HG03159 (cell line): ENCODE data around the gene PXDN.

Experiments used
- ATAC-seq: cut with Tn5 transposase; IDR thresholded peaks from one replicate; pipeline ENCODE4 v1.9.1; 2021; ENCODE audit warnings: mild to moderate bottlenecking, moderate library complexity; ENCODE audit not compliant: unreplicated experiment

The PXDN gene

DNA sequence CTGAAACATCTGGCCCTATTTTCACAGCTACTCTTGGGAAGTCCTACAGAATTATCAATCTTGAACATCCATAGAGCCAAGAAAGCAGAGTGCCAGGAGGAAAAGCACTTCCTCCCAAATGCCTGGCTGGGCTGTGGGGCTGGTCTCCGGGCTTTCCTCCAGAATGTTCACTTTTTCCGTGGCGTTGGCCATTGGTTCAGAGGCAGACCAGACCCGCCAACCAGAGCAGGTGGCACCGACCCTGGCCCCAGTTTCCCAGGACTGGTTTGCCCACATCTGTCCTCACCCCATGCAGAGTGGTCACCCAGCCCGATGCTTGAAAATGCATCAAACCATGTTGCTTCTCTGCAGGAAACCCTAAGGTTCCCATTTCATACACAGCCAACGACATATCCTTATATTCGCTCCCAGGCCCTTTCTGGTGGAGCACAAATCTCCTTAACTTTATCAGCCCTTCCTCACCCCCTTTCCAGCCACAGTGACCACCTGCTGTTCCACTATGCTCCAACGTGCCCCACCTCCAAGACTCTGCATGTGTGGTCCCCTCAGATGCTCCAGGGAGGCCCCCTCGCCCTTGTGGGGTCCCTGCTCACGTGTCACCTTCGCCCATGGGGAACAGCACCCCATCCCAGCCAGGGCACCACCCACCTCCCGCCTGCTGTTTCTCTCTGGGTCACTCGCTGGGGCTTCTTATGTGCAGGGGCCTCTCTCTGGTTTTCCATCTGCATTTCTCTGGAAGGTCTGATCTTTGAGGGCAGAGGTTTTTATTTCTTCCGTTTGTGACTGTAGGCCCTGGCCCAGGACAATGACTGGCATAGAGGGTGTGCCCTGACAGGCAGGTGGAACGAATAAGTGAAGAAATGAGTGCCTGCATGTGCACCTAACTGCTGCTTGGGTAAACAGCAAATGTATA is 92.9 kb downstream of the PXDN start:
- no peak for ATAC-seq

DNA sequence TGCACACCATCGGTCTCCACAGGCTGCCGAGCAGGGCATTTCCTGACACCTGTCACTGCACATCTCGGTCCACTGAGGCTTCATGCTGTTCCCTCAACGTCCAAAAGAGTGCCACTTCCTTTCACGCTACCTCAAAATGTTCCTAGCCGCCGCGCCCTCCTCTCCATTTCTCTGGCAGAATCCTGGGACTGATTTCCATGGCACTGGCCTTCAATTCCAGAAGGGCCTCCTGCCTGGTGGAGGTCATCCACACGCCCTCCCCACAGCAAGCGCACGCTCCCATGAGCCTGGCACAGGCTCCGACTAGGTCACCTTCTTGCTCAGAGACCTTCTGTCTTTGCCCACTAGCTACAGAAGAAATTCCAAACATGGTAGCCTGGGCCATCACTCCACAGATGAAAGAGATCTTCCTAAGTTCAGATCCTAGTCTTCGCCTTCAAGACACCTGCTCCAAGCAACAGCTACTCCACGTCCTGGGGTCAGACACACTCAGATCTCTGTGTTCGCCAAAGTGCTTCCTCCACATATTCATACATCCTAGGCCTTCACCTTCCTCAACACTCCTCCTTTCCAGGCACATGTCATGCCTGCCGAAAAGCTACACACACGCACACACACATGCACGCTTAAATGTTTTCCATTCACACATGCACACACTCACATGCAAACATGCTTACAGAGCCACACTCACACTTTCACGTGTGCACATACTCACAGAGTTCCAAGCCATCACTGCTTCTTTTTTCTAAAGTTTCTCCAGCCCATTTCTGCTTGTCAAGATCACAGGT is 94.0 kb downstream of the PXDN start:
- ATAC-seq: no peak

DNA sequence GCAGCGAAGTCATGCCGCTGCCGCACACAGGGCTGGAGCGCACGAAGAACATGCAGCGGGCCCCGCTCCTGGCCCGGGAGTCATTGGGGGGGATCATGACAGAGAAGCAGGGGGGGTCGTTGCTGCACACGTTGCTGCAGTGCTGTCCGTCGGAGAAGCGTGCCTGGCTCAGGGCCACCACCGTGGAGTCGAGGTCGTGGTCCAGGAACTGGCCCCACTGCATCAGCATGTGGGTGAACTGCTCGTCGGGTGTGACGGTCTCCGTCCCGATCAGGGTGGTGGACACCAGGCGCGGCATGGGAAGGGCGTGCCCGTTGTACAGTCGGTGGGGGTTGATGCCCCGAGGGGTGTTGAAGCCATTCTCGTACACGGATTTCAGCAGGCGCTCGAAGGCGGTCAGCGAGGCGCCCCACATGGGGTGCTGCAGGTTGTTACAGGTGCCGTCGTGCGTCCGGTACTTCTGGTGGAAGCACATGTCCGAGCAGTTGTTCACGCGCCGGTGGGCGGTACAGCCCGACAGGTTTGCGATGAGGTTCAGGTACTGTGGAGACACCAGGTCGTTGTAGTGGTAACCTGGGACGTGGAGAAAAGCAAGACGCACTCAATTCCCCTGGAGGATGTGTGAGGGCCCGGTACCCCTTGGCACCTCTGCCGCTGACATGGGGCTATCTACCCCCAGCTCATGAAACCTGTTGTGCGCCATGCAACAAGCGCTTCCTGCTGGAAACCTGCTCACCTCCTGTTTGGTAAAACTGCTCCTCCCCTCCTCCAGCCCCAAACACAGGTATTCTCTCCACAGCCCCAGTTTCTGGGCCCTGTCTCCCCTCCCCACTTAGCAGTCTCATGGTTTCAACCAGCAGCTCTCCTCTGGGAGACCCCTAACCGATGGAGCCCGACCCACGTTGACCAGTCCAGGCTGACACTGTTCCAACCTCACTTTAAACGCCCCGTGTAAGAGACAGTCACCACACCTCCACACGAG is 94.9 kb downstream of the PXDN start:
- no peak for ATAC-seq

DNA sequence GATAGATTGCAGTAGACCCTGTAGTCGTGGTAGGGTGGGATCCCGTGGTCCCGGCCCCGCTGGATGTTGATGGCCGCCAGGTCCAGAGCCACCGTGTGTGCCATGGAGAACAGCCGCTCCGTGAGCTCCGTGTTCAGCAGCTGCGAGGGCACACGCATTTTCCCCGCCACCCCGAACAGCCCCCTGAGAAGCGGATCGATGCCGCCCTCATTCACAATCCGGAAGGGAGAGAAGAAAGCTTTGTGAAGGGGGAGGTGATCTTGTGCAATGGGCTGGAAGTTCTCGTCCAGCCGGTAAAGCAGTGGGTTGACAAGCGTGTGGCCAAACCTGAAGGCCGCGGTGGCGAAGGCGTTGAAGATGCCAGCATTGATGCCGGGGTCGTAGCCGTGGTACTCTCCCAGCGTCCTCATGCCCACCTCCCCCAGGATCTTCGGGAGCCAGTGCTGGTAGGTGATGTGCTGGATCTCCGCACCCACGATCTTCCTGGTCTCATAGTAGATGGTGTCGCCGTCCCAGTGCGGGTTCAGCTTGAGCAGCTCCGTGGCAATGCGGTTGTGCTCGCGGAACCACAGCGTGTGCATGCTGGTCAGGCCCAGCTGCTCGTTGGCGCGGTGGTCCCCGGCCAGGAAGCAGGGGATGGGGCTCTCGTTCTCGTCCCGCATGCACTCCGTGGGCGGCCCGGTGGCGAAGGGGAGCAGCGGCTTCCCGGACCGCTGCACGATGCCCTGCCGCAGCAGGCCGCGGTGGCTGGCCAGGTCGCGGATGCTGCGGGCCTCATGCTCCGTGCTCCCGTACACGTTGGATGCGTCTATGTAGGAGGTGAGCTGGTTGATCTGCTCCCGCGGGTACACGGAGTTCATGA is 95.8 kb downstream of the PXDN start:
- no peak for ATAC-seq

DNA sequence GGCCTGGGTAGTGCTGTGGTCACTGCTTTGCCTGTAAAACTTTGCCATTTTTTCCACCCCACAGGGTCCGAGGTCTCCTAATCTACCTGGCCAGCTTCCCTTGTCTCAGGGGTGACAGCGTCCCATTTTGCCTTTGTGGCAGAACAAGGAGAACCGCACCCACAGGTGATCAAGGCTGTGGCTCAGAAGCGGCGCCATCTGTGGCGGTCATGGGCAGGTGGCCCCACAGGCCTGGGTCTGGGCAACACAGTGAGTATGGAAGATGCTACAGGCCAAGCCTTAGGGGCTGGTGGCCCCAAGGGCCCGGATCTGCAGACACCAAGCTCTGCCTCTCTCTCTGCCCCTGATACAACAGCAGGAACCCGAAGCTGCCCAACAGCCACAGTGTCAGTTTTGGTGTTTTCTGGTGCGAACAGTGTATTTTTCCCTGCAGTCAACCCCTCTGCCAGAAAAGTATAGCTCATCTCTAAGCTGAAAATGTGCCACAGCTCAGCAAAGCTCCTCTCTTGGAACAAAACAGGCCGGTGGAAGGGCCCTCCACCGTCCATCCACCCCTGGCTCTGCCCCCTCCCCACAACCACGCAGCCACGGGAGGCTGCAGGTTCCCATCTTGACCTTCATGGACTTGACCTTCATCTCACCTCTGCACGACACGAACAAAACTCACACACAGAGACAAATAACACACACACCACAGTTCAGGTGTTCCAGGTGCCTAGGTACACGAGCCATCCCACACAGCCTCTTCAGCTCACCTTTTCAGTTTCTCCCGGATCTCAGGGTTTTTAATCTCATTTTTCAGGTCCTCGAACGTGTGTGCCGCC is 96.7 kb downstream of the PXDN start:
- ATAC-seq: no peak

DNA sequence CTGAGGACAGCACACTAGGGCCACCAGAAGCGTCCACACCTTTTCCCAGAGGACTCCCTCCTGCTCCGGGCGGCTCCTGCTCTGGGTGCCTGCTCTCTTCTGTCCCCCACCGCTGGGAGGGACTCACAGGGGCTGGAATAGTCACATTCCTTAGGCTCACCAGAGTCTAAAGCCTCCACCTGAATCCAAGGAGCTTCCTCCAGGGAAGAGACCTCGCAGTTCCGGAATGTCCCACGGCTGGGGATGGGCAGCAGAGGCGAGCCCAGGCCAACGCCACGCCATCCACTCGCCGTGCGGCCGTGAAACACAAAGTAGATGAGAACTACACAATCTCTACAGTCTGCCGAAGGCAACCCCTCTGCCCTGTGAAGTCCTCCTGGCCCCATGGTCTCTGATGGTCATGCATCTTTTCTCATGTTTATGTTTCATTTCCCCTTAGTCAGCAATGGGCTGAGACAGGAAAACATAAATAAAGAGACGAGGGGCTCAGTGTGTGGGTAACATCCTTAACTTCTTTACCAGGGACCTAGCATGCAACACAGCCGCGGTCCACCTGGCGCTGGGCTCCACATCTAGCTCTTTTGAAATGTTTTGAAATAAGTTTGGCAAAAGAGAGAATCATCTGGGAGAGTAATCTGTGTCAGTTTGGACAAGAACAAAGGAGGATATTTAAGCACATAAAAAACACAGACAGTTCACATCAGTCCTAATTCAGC is 98.4 kb downstream of the PXDN start:
- no peak for ATAC-seq

DNA sequence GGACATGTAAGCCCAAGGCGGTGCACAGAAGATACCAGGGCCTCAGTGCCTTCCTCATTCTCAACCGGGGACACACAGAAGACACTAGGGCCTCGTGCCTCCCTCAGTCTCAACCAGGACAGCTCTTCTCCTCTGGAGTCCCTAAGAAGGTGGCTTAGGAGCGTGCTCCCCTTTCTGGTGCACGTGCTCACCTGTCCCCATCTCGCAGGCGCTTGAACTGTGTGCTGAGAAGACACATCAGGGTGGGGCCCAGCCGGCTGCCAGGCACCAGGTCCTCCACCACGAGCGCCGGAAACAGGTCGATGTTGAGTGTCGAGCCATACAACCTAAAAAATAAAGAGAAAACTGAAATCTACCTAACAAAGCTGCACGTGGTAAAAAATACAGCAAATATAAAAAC is 99.9 kb downstream of the PXDN start:
- no peak for ATAC-seq

DNA sequence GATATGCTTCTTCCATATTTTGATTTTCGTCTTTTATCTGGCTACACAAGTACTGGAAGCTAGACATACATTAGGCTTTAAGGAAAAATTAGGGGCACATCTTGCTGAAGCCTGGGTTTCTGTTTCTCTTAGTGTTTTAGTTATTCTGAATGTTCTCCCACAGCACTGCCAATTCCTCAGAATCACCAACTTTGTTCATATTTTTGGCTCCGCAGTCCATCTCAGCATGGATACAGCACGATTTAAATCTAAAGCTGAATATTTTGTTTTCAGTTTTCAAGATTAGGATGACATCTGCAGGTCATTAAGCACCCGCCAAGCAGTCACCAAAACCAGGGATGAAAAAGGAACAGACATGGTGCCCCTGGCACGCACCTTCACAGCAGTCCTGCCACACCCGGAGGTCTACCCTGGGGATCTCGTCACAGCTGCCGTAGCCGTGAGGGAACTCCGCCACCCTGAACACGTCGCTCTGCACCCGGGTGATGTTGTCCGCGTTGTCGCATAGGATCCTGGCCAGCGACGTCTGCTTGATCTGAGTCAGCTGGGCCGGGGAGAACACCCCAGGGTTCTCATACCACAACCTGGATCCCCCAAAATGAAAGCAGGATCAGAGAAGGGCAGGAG is 101.2 kb downstream of the PXDN start:
- ATAC-seq: no peak

DNA sequence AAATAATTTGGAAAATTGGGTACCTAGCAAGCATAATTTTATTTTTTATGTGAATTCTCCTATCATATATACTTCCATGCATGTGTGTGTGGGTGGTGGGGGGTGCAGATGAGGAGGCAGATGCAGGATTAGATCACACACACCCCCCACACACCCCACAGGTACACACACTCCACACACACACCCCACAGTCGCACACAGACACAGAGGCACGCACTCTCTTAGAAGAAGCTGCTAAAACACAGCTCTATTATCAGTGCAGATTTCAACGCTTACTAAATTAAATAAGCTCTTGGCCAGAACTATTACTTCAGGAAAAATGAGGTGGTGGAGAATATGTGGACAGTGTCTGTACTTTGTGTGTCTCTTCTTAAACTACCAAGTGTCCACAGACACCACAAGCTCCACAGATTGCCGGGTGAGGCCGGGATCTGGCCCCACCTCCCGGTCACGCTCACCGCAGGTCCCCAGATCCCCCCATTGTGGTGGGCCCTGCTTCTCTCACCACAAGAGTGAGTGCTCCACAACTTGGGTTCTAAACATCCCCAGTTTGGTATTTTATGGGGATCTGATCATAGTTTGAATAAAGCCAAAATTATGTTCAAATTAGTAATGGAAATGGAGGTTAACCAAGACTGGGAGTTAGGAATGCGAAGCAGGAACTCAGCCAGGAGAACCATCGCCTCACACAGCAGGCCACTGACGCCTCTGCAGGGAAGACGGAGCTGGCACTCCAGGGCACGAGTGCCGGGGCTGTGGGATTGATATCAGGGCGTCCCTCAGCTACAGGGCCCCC is 102.1 kb downstream of the PXDN start:
- ATAC-seq: no peak

DNA sequence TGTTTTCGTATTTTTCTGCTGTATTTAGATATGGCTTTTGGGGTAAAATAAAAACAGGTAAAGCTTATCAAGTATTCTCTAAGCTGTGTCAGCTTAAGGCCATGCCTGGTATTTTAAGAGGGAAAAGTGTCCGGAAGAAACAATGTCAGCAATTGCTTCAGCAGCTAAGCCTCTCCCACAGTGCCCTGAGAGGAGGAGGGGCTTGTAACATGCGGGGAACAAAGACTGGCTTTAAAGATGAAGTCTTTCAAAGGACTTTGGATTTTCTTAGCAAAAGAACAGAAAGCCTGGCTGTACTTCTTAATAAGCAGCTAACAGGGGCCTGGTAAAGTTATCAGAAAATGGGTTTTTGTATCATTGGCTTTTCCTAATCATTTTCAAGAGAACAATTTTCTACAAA is 102.8 kb downstream of the PXDN start:
- no peak for ATAC-seq

DNA sequence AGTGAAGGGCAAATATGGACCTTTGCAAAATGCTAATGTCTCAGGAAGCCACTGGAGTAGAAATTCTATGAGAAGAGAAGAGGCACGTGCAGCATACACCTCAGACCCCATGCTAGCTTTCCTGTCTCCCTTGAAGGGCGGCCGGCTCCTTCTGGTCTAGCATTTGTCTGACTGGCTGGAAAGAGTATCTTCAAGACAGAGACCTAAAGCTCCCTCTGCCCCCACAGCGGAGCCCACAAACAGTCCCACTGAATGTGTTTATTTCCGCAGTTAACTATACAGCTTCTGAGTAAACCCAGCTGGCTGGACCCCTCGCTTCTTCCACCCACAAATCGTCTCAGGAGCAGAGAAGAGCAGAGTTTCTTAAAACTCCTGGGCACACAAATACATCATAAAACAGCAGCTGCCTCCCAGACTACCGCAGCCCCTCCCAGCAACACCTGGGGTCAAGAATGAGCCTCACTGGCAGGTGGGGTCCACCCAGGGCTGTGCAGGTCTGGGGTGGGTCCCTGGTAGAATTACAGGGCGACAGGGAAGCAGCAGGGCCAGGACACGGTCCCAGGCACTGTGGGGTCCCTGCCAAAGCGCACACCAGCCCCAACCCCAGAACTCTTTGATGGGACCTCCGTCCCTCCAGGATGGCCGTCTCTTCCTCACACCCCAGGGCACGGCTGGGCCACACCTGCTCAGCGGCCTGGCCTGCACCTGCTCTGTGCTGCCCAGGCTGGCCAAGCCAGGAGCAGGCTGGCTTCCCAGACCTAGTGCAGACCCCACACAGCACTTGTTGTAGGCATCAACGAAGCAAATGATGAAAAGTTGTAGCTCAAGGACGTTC is 103.8 kb downstream of the PXDN start:
- ATAC-seq: no peak

DNA sequence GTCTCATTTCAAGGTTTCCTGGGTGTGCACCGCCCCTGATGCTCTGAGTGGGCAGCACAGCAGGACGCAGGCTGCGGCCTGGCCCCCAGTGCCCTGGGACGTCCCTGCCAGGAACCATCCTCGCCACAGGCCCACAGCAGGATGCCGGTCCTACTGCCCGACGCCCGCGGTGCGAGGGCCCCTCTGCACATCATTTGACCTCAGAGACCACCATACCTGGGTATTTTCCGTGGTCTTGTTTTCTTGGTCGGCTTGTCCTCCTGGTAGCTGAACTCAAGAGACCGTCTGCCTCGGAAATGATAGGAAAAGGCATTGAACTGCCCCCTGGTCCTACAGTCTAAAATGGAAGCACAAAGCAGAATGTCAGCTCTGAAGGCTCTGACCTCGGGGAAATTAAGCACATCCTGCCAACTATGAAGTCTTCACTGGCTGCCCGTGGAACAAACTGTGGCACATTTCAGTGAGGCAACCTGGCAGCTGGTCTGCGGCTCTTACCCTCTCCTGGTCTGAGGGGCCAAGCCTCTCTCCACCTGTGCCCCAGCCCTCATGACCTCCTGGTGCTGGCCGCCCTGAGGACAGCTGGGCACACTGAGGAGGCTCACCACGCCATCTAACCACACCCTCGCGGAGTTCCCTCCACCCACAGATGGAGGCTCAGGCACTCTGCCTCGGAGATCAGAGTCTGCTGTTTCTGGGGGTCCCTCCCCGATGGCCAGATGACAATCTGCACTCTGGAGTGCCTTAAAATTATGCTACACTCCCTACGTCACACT is 105.0 kb downstream of the PXDN start:
- ATAC-seq: no peak

DNA sequence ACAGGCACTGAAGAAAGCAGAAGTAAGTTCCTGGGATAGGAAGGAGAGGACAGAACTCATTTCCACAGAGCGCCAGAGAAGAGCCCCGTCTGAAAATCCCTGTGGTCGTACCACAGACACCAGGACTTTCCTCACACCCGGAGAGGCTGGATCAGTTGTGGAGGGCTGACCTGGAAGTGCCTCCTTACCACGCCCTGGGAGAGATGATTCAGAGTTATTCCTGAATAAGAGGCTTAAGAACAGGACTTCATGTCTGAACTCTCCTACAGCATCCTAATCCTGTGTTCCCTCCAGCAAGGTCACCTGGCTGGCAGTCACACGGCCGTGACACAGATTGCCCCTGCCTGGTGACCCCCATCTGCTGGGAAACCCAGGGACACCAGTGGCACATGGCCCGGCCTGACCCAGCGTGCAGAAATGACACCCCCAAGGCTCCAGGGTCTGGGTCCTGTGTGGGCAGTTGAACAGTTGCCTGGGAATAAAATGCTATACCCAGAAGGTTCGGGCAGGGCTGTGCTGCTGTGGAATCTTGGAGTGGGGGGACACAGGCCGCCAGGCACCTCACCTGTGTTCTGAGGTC is 105.9 kb downstream of the PXDN start:
- ATAC-seq: no peak

DNA sequence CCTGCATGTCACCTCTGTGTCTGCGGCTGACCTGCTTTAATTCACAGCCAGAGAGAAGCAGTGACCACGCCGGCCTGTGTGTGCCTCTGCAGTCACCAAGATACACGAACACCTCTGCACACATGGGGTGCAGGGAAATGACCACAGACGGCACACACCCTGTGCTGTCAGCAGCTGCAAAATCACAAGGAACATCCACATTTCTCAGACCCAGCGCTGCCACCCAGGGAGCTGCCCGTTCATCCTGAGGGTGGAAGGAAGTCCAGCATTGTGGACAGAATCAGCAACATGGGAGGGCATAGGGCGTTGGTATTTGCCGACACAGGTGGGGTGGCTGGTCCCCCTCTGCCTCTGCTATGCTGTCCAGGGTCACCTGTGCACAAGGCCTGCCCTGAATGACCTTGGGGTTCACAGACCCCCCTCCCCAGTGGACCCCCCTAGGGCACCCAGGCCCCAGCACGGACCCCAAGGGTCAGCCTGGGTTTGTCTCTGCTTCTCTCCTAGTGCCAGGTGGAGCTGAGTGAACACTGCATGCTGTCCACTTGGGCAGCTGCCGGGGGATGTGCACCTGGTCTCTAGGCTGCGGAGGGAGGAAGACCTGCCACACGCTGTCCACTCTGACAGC is 107.4 kb downstream of the PXDN start:
- no peak for ATAC-seq

DNA sequence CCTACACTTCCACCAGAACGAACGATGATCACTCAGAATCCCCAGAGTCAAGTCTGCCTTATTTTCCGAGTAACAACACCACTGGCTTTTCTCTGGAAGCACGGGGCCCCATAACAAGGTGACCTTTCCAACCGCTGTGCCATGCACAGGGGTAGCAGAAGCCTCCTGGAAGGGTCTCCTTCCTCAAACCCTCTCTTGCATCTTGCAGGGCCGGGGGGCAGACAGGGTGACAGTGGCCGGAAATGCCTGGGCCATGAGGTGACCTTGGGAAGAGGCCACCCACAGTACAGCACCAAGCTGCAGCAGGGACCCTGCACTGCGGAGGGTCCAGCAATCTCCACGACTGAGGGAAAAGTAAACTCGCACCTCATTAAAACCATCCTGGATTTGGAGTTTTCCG is 108.5 kb downstream of the PXDN start:
- no peak for ATAC-seq
